Effector memory CD4-positive, alpha-beta T cell (primary cell): ENCODE measurements around the gene BHMT.
"Not testable (repeated sequence)": the region's sequence is repeated elsewhere in the genome, so short reads cannot be mapped to it uniquely, and the experiment has no call there.

Experiments used
- DNase-seq, 3 donors: peaks; one replicate each; pipeline ENCODE4 v3.0.0-alpha.2; 2020
- H3K27ac ChIP-seq: 2 replicates; pipeline ENCODE4 v1.7.0; 2013; ENCODE audit warnings: mild to moderate bottlenecking, low read length, moderate library complexity; ENCODE audit not compliant: insufficient read depth, poor library complexity, severe bottlenecking
- H3K27me3 ChIP-seq: replicated peaks from 2 replicates; pipeline ENCODE4 v1.7.0; 2013; ENCODE audit warnings: mild to moderate bottlenecking, low read length; ENCODE audit not compliant: insufficient read depth, control insufficient read depth, poor library complexity, severe bottlenecking
- H3K36me3 ChIP-seq: 2 replicates; pipeline ENCODE4 v1.7.0; 2013; ENCODE audit warnings: mild to moderate bottlenecking, low read length, moderate library complexity; ENCODE audit not compliant: control insufficient read depth, insufficient read depth
- H3K4me1 ChIP-seq: 2 replicates; pipeline ENCODE4 v1.7.0; 2013; ENCODE audit warnings: low read length, mild to moderate bottlenecking; ENCODE audit not compliant: control insufficient read depth, insufficient read depth, poor library complexity, severe bottlenecking
- H3K4me3 ChIP-seq: 2 replicates; pipeline ENCODE4 v1.7.0; 2013; ENCODE audit warnings: low read length, low read depth, mild to moderate bottlenecking; ENCODE audit not compliant: insufficient read depth, poor library complexity, severe bottlenecking
- H3K9me3 ChIP-seq: 2 replicates; pipeline ENCODE4 v1.7.0; 2013; ENCODE audit warnings: mild to moderate bottlenecking, low read length, moderate library complexity; ENCODE audit not compliant: control insufficient read depth

The BHMT gene

DNA sequence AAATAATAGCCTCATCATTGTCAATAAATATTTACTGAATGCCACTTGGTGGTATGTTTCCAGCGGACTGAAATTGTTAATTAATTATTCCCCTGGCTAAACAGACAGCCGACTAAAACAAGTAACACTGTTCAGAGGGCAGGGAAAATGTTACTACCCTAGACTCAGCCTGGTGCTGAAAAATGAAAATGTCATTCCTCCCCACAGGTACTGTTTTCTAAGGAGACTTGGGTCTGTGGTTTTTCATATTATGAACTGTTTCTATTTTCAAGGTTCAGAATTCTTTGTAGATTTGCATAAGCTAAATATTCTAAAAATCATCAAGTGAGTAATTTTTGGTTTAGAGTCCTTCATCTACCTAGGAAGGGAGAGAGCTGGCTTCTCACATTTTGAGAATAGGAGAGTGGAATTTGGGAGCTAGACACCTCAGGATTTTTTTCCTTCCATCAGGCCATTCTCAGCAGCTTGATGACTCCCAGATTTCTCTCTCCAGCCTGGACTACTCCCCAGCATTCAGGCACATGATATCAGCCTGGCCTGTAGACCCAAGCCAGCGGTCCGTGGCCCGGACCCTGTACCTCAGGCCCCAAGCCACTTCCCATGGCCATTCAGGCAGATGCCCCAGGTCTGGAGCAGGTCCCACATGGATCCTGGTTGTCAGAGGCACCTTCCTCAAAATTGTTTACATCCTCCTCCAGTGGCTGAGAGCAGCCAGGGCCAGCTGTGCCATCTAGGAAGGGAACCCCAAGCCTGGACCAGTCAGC is 24.4 kb downstream of the BHMT start:
- H3K27me3 ChIP-seq = no peaks in the 10 kb centered on the region
- no peak for DNase-seq
- H3K4me1 ChIP-seq = peaks cover 8% of the 10 kb centered on the region
- no peak overlapping the region for H3K4me3 ChIP-seq
- H3K36me3 ChIP-seq = no peaks in the 10 kb centered on the region
- no peaks in the 10 kb centered on the region for H3K9me3 ChIP-seq
- no peak overlapping the region for H3K27ac ChIP-seq

DNA sequence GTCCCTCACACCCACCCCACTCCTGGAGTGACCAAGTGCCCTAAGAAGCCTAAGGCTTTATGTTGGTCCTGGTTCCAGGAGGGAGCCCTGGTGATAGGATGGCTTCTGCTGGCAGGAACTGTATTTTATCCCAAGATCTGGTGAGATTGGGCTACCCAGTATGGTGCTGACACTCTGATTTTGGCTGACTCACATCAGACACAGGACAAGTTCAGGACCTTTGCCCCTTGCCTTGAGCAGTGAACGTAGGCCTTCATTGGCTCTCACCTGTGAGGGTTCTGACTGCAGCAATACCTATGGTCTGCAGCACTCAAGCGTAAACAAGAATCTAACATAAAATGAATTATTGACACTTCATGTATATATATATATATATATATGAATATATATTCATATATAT is 25.0 kb downstream of the BHMT start:
- no peaks in the 10 kb centered on the region for H3K36me3 ChIP-seq
- H3K4me3 ChIP-seq = no peak overlapping the region
- no peaks in the 10 kb centered on the region for H3K9me3 ChIP-seq
- peaks cover 8% of the 10 kb centered on the region for H3K4me1 ChIP-seq
- DNase-seq = no peak
- H3K27ac ChIP-seq = no peak overlapping the region
- H3K27me3 ChIP-seq = no peaks in the 10 kb centered on the region

- Histone ChIP-seq H3K4me3 (no peak overlapping the region), H3K4me1 (no peaks in the 10 kb centered on the region), H3K36me3 (no peaks in the 10 kb centered on the region), H3K27me3 (no peaks in the 10 kb centered on the region), H3K27ac (no peak overlapping the region), H3K9me3 (no peaks in the 10 kb centered on the region)
- no peak for DNase-seq
These were observed 28.9 kb downstream of the BHMT start for GRCh38 chr5:79140553-79140952.

DNA sequence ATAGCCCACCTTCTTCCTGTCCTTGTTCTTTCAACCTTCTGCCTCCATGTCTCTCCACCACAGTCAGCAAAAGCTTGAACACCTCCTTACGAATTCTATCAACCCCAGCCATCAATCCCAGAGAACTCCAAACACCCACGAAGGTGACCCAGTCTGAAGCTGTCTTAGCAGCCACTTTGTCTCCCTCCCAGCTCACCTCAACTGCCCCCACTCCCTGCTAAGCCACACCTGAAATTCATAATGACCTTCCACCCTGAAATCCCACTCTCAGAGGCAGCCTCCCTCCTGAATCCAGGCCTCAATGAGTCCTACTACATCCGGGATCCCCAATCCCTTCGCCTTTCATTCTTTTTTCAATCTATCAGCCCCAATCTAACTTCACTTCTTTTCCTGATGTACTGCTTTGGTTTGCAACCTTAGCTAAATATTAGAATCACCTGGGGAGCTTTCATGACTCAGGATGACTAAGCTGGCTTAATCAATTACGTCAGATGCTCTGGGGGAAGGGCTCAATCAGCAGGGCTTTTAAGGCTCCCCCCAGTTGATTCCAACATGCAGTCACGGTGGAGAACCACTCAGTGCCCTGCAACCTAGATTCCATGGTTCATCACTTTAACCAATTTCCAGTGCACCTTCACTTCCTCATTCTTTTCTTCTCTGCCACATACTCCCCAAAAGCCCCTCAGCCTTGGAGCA is 32.2 kb downstream of the BHMT start:
- no peaks in the 10 kb centered on the region for H3K27me3 ChIP-seq
- H3K4me1 ChIP-seq = no peaks in the 10 kb centered on the region
- DNase-seq = no peak
- no peaks in the 10 kb centered on the region for H3K36me3 ChIP-seq
- no peak overlapping the region for H3K27ac ChIP-seq
- no peaks in the 10 kb centered on the region for H3K9me3 ChIP-seq
- no peak overlapping the region for H3K4me3 ChIP-seq

GRCh38 chr5:79147076-79147475 is 35.5 kb downstream of the BHMT start:
- no peaks in the 10 kb centered on the region for H3K9me3 ChIP-seq
- no peaks in the 10 kb centered on the region for H3K27me3 ChIP-seq
- H3K36me3 ChIP-seq = no peaks in the 10 kb centered on the region
- H3K4me3 ChIP-seq = no peak overlapping the region
- no peaks in the 10 kb centered on the region for H3K4me1 ChIP-seq
- DNase-seq = no peak
- no peak overlapping the region for H3K27ac ChIP-seq

GRCh38 chr5:79149433-79149832 is 37.8 kb downstream of the BHMT start:
- no peak for DNase-seq
- no peaks in the 10 kb centered on the region for H3K36me3 ChIP-seq
- H3K4me3 ChIP-seq = no peak overlapping the region
- H3K4me1 ChIP-seq = no peaks in the 10 kb centered on the region
- no peaks in the 10 kb centered on the region for H3K9me3 ChIP-seq
- H3K27me3 ChIP-seq = no peaks in the 10 kb centered on the region
- no peak overlapping the region for H3K27ac ChIP-seq

GRCh38 chr5:79151942-79152671 is 40.5 kb downstream of the BHMT start:
- DNase-seq = no peak
- H3K9me3 ChIP-seq = no peaks in the 10 kb centered on the region

DNA sequence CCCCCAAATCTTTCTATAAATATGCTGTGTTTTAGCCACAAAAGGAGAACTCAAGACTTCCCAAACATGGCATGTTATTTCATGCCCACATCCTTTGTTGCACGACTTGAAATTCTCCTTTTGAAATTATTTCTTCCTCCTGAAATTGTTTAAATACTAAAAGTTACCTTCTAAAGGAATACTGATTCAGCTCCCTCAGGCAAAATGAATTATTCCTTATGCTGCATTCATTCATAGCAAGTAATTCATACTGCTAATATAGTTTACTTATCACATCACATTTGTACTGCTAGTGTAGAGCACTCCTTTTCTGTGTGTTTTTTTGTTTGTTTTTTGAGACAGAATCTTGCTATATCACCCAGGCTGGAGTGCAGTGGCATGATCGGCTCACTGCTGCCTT is 45.7 kb downstream of the BHMT start:
- no peaks in the 10 kb centered on the region for H3K27me3 ChIP-seq
- no peaks in the 10 kb centered on the region for H3K36me3 ChIP-seq
- no peak overlapping the region for H3K27ac ChIP-seq
- no peak overlapping the region for H3K4me3 ChIP-seq
- no peaks in the 10 kb centered on the region for H3K9me3 ChIP-seq
- no peaks in the 10 kb centered on the region for H3K4me1 ChIP-seq
- DNase-seq = no peak

More at GRCh38 chr5:79151942-79152671, 40.5 kb downstream of the BHMT start:
- no peak overlapping the region for H3K4me3 ChIP-seq
- H3K27me3 ChIP-seq = no peaks in the 10 kb centered on the region
- no peak overlapping the region for H3K27ac ChIP-seq
- no peaks in the 10 kb centered on the region for H3K36me3 ChIP-seq
- H3K4me1 ChIP-seq = no peaks in the 10 kb centered on the region

DNA sequence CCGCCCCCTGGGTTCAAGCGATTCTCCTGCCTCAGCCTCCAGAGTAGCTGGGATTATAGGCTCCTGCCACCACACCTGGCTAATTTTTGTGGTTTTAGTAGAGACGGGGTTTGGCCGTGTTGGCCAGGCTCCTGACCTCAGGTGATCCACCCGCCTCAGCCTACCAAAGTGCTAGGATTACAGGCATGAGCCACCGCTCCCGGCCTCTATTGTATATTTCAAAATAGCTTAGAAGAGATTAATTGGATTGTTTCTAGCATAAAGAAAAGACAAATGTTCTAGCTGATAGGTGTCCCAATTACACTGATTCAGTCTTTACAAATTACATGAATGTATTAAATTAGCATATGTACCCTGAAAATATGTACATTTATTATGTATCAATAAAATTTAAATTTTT is 50.0 kb downstream of the BHMT start:
- not testable (repeated sequence) for H3K27ac ChIP-seq, H3K36me3 ChIP-seq, H3K9me3 ChIP-seq, DNase-seq, H3K4me3 ChIP-seq, H3K27me3 ChIP-seq, H3K4me1 ChIP-seq

GRCh38 chr5:79168031-79168430 is 56.4 kb downstream of the BHMT start:
- Histone ChIP-seq H3K27me3 (no peaks in the 10 kb centered on the region), H3K9me3 (no peaks in the 10 kb centered on the region), H3K27ac (no peak overlapping the region), H3K36me3 (no peaks in the 10 kb centered on the region), H3K4me3 (no peak overlapping the region), H3K4me1 (no peaks in the 10 kb centered on the region)
- no peak for DNase-seq
